H1 (cell line): Measurements from ENCODE around the gene TMPRSS9. TPM values are rescaled to one million over a fixed set of nuclear protein-coding genes. Genes with fewer than 3 reads are reported as not detected.

ENCODE experiments used
- CTCF ChIA-PET: fragments of 300-600 bp; sonication (Branson Sonifier 250); formaldehyde crosslinking; loops from one replicate; lab custom pipeline; 2021; ENCODE audit not compliant: partially characterized antibody; lab: Charles Lee
- POLR2A ChIA-PET: fragments of 300-600 bp; sonication (Branson Sonifier 250); formaldehyde crosslinking; loops from one replicate; lab custom pipeline; 2021; ENCODE audit warnings: inconsistent platforms; ENCODE audit not compliant: partially characterized antibody; lab: Charles Lee
- DNase-seq, 2 experiments: peaks; one replicate each; pipeline versions ENCODE4 v3.0.0 to v3.0.0-alpha.2; 2010 to 2022; ENCODE audit warnings: low spot score in 2 of 2, low read depth in 1 of 2, mixed read lengths in 1 of 2
- FAIRE-seq: peaks from 2 replicates; lab custom pipeline; 2011; peaks lifted over from hg19 to GRCh38; lab: Jason Lieb, UNC
- H2AFZ ChIP-seq: 2 replicates; pipeline ENCODE4 v1.8.1; 2012; ENCODE audit warnings: low read length, inconsistent platforms
- H2AK5ac ChIP-seq: 2 replicates; pipeline ENCODE4 v1.6.1; 2013; ENCODE audit warnings: low read depth, low read length
- H2BK120ac ChIP-seq: replicated peaks from 2 replicates; pipeline ENCODE3; 2013; ENCODE audit warnings: low read depth, low read length, inconsistent platforms
- H2BK12ac ChIP-seq: 2 replicates; pipeline ENCODE4 v1.6.1; 2013; ENCODE audit warnings: low read depth, low read length
- H2BK15ac ChIP-seq: 2 replicates; pipeline ENCODE4 v1.6.1; 2013; ENCODE audit warnings: low read length
- H2BK20ac ChIP-seq: 2 replicates; pipeline ENCODE4 v1.6.1; 2013; ENCODE audit warnings: low read length
- H2BK5ac ChIP-seq: 2 replicates; pipeline ENCODE4 v1.6.1; 2013; ENCODE audit warnings: low read depth, low read length
- H3K14ac ChIP-seq: 2 replicates; pipeline ENCODE4 v1.6.1; 2013; ENCODE audit warnings: inconsistent platforms; ENCODE audit not compliant: insufficient read length
- H3K18ac ChIP-seq: 2 replicates; pipeline ENCODE4 v1.6.1; 2013; ENCODE audit warnings: low read length; ENCODE audit errors: extremely low read depth
- H3K23ac ChIP-seq: 2 replicates; pipeline ENCODE4 v1.6.1; 2013; ENCODE audit warnings: inconsistent platforms; ENCODE audit not compliant: insufficient read length
- H3K23me2 ChIP-seq: 2 replicates; pipeline ENCODE4 v1.6.1; 2013; ENCODE audit warnings: low read depth, low read length
- H3K27ac ChIP-seq: 2 replicates; pipeline ENCODE4 v1.6.1; 2011; ENCODE audit warnings: low read depth, low read length, inconsistent platforms
- H3K27me3 ChIP-seq, 4 experiments: replicated peaks in 1 of 4; 1 replicate in 1 of 4; 2 replicates in 3 of 4; pipeline versions ENCODE4 v1.6.1 to v1.8.1; 2011 to 2013; ENCODE audit warnings: low read length in 3 of 4, mild to moderate bottlenecking in 3 of 4, inconsistent platforms in 2 of 4, mixed read lengths in 2 of 4, moderate library complexity in 1 of 4; ENCODE audit not compliant: control insufficient read depth in 3 of 4, insufficient read depth in 3 of 4; ENCODE audit errors: extremely low read depth in 1 of 4
- H3K36me3 ChIP-seq, 4 experiments: 2 replicates each; pipeline versions ENCODE4 v1.6.1 to v1.8.1; 2011 to 2013; ENCODE audit warnings: mild to moderate bottlenecking in 4 of 4, low read length in 3 of 4, moderate library complexity in 2 of 4, control low read depth in 1 of 4, inconsistent platforms in 1 of 4; ENCODE audit not compliant: insufficient read depth in 4 of 4, control insufficient read depth in 2 of 4
- H3K4ac ChIP-seq: replicated peaks from 2 replicates; pipeline ENCODE3; 2013; ENCODE audit warnings: low read length, low read depth, mixed read lengths, inconsistent platforms; ENCODE audit not compliant: insufficient read length
- H3K4me1 ChIP-seq, 4 experiments: replicated peaks in 1 of 4; 1 replicate in 1 of 4; 2 replicates in 3 of 4; pipeline versions ENCODE4 v1.6.1 to v1.8.1; 2011 to 2013; ENCODE audit warnings: low read length in 3 of 4, inconsistent platforms in 2 of 4, mixed read lengths in 1 of 4; ENCODE audit not compliant: insufficient read depth in 4 of 4, control insufficient read depth in 3 of 4
- H3K4me2 ChIP-seq, 2 experiments: 2 replicates each; pipeline versions ENCODE4 v1.6.1 to v1.8.1; 2011 to 2013; ENCODE audit warnings: low read depth in 2 of 2, low read length in 2 of 2, control low read depth in 1 of 2, inconsistent platforms in 1 of 2, mild to moderate bottlenecking in 1 of 2; ENCODE audit not compliant: insufficient read depth in 1 of 2
- H3K4me3 ChIP-seq, 4 experiments: fragments of 200-600, 300-600 bp in 1 of 4; sonication (generic), shearing (Covaris generic), sonication (Bioruptor Twin) in 1 of 4; 2 replicates each; pipeline versions ENCODE4 v1.5.1 to v1.8.1; 2011 to 2016; ENCODE audit warnings: low read length in 4 of 4, low read depth in 3 of 4, control low read depth in 2 of 4, inconsistent platforms in 2 of 4, mild to moderate bottlenecking in 2 of 4, mixed read lengths in 1 of 4, moderate library complexity in 1 of 4; ENCODE audit not compliant: insufficient read depth in 2 of 4; ENCODE audit errors: extremely low read depth in 1 of 4
- H3K56ac ChIP-seq: replicated peaks from 2 replicates; pipeline ENCODE3; 2013; ENCODE audit warnings: low read depth, mild to moderate bottlenecking, mixed read lengths, low read length, inconsistent platforms; ENCODE audit not compliant: insufficient read length
- H3K79me1 ChIP-seq: 2 replicates; pipeline ENCODE4 v1.6.1; 2013; ENCODE audit warnings: low read depth, low read length, control low read depth
- H3K79me2 ChIP-seq, 2 experiments: 2 replicates each; pipeline versions ENCODE4 v1.6.1 to v1.8.1; 2012 to 2013; ENCODE audit warnings: low read length in 2 of 2, mild to moderate bottlenecking in 2 of 2, inconsistent platforms in 1 of 2; ENCODE audit not compliant: insufficient read depth in 2 of 2, control insufficient read depth in 1 of 2
- H3K9ac ChIP-seq, 4 experiments: replicated peaks in 1 of 4; 1 replicate in 1 of 4; 2 replicates in 3 of 4; pipeline versions ENCODE4 v1.6.1 to v1.8.1; 2011 to 2013; ENCODE audit warnings: low read depth in 3 of 4, low read length in 3 of 4, control low read depth in 2 of 4, mild to moderate bottlenecking in 2 of 4, moderate library complexity in 2 of 4, inconsistent platforms in 1 of 4; ENCODE audit errors: extremely low read depth in 1 of 4
- H3K9me3 ChIP-seq, 2 experiments: 2 replicates each; pipeline versions ENCODE4 v1.6.1 to v1.8.1; 2012 to 2013; ENCODE audit warnings: mild to moderate bottlenecking in 2 of 2, moderate library complexity in 2 of 2, control low read depth in 1 of 2, inconsistent platforms in 1 of 2, low read depth in 1 of 2, low read length in 1 of 2, mixed read lengths in 1 of 2; ENCODE audit not compliant: insufficient read depth in 2 of 2
- H4K20me1 ChIP-seq, 2 experiments: replicated peaks in 1 of 2; 2 replicates each; pipeline versions ENCODE3 to v1.8.1; 2011 to 2013; ENCODE audit warnings: inconsistent platforms in 2 of 2, low read length in 2 of 2, mild to moderate bottlenecking in 1 of 2; ENCODE audit not compliant: insufficient read depth in 2 of 2, control insufficient read depth in 1 of 2
- H4K5ac ChIP-seq: 2 replicates; pipeline ENCODE4 v1.6.1; 2013; ENCODE audit warnings: low read length, low read depth, mixed read lengths, inconsistent platforms; ENCODE audit not compliant: insufficient read length
- H4K8ac ChIP-seq: 2 replicates; pipeline ENCODE4 v1.8.0; 2013; ENCODE audit warnings: mild to moderate bottlenecking, moderate library complexity, low read length, inconsistent platforms; ENCODE audit not compliant: insufficient read depth; ENCODE audit errors: extremely low read depth
- H4K91ac ChIP-seq: replicated peaks from 2 replicates; pipeline ENCODE3; 2013; ENCODE audit warnings: low read length, mixed read lengths, inconsistent platforms; ENCODE audit not compliant: insufficient read length
- KDM1A ChIP-seq: fragments of 200-600, 300-600 bp; sonication (generic); IDR thresholded peaks from 2 replicates; pipeline ENCODE4 v1.7.1; 2016; ENCODE audit warnings: mild to moderate bottlenecking, low read length, borderline replicate concordance
- SUZ12 ChIP-seq: fragments of 200-600 bp; sonication (generic); IDR thresholded peaks from 2 replicates; pipeline ENCODE4 v1.6.1; 2012; ENCODE audit warnings: mild to moderate bottlenecking, inconsistent platforms, low read length, moderate library complexity, mixed read lengths
- WGBS, 2 experiments: shearing (Covaris generic) in 1 of 2; methylation state at CpG; one replicate each; pipeline versions ENCODE4 v1.1.6 to v1.1.7; 2013 to 2015; ENCODE audit warnings: low lambda C conversion rate in 2 of 2, mixed read lengths in 2 of 2, inconsistent platforms in 1 of 2, low coverage in 1 of 2, missing lambda C conversion rate in 1 of 2; ENCODE audit not compliant: insufficient replicate concordance in 2 of 2, insufficient coverage in 1 of 2, insufficient read length in 1 of 2; ENCODE audit errors: extremely low coverage in 1 of 2, missing lambda C conversion rate in 1 of 2; 5-methylcytosine and 5-hydroxymethylcytosine counted together
- polyA plus RNA-seq, 7 experiments: library from polyadenylated mRNA; depleted of rRNA in 3 of 7; stranded (reverse) in 5 of 7; unstranded in 2 of 7; fragments of >200 nt in 5 of 7; fragments of 200-250 nt in 2 of 7; gene quantifications; 1 replicate in 5 of 7; 2 replicates in 1 of 7; 4 replicates in 1 of 7; pipeline versions ENCODE4 v1.2.1 to v1.2.3, GENCODE V29; 2011 to 2013; ENCODE audit warnings: missing spikeins in 2 of 7, mixed read lengths in 2 of 7
- total RNA-seq: library from RNA; stranded (reverse); fragmentation: NEBNext Ultra II Directional; extraction: Animal tissue kit (Norgen Biotek cat#: 25700); gene quantifications from 2 replicates; pipeline ENCODE4 v1.2.1, GENCODE V29; 2021

Gene TMPRSS9
- total and polyA plus RNA-seq, 2 of the 8 experiments (the other 6 are each of a cell fraction or from before 2014, with no cell fraction given): 0.15 to 0.19 TPM

DNA sequence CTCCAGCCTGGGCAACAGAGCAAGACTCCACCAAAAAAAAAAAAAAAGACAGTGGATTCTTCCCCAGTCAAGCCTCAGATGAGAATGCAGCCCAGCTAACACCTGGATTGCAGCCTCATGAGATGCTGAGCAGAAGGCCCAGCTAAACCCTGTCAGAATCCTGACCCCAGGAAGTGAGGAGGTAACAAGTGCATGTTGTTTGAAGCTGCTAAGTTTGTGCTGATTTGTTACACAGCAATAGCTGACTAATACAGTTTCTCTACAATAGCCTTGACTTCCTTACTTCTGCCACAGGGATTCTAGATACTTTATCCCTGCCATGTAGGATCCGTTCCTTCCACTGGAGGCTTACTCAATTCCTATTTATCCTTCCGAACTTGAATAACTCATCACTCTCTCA, 20.5 kb downstream of the TMPRSS9 start:
- Histone ChIP-seq H3K56ac (no peak overlapping the region), H2BK5ac (no peak overlapping the region), H3K4me3 (no peak overlapping the region), H3K18ac (no peak overlapping the region), H4K8ac (no peak overlapping the region), H3K36me3 (no peaks in the 10 kb centered on the region), H4K91ac (no peak overlapping the region), H2BK20ac (no peak overlapping the region), H3K4me1 (peaks cover 0 to 2% (median 0%) of the 10 kb centered on the region in 4 experiments; a peak in 3 of 7 replicates), H3K9ac (no peak overlapping the region), H3K79me1 (no peaks in the 10 kb centered on the region), H2AFZ (no peak overlapping the region), H3K23ac (no peak overlapping the region), H4K20me1 (peaks cover 0 to 4% of the 10 kb centered on the region in 2 experiments), H2BK15ac (no peak overlapping the region), H2BK120ac (no peak overlapping the region), H3K79me2 (no peaks in the 10 kb centered on the region), H3K27me3 (peaks cover 0 to 2% (median 0%) of the 10 kb centered on the region in 4 experiments; a peak in 2 of 7 replicates), H3K4ac (no peak overlapping the region), H3K9me3 (peaks cover 4% of the 10 kb centered on the region in 2 experiments; a peak in 1 of 4 replicates), H3K23me2 (no peaks in the 10 kb centered on the region; the same call in 1 of the 2 replicates), H3K14ac (no peak overlapping the region), H2AK5ac (no peak overlapping the region), H3K4me2 (no peak overlapping the region), H3K27ac (no peak overlapping the region), H4K5ac (no peak overlapping the region), H2BK12ac (no peak overlapping the region)
- no peak for FAIRE-seq
- WGBS, 2 experiments: 95% methylated on average over 2 of the region's 2 CpGs; no CpG with 5 or more reads in 1 of the 2 experiments
- ChIA-PET CTCF (interaction anchor here (0.6 to 2.0 kb wide), 7 partner anchors 11 to 257 kb away, joined by 3 to 18 read pairs (median 5); no protein-coding TSS in a partner anchor), POLR2A (interaction anchor here (1.0 to 1.6 kb wide), 2 partner anchors 15 to 58 kb away, joined by 3 to 5 read pairs; no protein-coding TSS in a partner anchor)
- TF ChIP-seq KDM1A (no peak), SUZ12 (no peak)
- DNase-seq: no peak
